Stimulated activated CD4-positive, alpha-beta T cell treated with anti-CD3 and anti-CD28 coated beads, Interleukin-1b, Interleukin-23, amount 100 ng/mL, for 24 hours (primary cell): ENCODE results near the gene RMND5B.
"Not testable (repeated sequence)": the region's sequence is repeated elsewhere in the genome, so short reads cannot be mapped to it uniquely, and the experiment has no call there.

Source experiments
- DNase-seq, 4 experiments: peaks; one replicate each; pipeline ENCODE4 v3.0.0-alpha.2; 2020; ENCODE audit warnings: low read depth in 4 of 4, low spot score in 1 of 4

RMND5B gene, protein sequence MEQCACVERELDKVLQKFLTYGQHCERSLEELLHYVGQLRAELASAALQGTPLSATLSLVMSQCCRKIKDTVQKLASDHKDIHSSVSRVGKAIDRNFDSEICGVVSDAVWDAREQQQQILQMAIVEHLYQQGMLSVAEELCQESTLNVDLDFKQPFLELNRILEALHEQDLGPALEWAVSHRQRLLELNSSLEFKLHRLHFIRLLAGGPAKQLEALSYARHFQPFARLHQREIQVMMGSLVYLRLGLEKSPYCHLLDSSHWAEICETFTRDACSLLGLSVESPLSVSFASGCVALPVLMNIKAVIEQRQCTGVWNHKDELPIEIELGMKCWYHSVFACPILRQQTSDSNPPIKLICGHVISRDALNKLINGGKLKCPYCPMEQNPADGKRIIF

DNA sequence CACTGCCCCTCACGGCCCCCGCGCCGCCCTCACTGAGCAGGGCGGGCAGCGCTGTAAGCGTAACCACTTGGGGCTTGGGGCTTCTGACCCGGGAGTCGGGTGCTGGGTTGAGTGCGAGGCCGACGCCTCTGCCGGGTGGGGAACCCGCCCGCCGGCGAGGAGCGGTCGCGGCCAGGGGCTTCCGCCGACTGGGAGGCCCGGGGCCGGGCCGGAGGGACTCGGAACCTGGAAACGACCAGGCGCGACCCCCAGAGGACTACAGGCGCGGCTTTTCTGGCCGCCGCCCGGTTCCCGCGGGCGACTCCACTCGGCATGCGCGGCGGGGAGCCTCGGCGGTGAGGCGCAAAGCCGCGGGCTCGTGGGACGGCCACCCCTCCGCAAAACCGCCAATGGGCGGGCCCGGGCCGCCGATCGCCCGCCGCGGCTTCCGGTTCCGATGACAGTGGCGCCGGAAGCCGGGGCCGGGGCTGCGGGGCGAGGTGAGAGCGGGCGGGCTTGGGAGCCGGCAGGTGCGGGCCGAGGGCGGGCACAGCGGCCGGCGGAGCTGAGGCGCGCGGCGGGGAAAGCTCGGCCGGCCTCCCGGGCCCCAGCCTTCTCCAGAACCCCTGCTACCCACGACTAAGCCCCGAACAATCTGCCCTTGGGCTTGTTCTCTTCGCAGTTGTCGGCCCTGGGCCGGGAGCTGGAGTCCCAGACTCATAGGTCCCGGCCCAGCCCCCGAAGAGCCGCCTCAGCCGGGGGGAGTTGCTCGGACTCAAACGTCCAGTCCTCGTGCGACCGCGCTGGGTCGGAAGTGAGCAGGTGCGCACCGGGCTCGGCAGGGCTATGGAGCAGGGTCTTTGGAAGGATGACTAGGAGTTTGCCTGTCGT is at the start of gene RMND5B:
Gene RMND5B (plus strand): TSS at position 439 of the 870 bp plus-strand sequence. CDS start 7,106 bp downstream, outside the sequence.
- peak; percentile 68 to 83 (median 74) for DNase-seq

DNA sequence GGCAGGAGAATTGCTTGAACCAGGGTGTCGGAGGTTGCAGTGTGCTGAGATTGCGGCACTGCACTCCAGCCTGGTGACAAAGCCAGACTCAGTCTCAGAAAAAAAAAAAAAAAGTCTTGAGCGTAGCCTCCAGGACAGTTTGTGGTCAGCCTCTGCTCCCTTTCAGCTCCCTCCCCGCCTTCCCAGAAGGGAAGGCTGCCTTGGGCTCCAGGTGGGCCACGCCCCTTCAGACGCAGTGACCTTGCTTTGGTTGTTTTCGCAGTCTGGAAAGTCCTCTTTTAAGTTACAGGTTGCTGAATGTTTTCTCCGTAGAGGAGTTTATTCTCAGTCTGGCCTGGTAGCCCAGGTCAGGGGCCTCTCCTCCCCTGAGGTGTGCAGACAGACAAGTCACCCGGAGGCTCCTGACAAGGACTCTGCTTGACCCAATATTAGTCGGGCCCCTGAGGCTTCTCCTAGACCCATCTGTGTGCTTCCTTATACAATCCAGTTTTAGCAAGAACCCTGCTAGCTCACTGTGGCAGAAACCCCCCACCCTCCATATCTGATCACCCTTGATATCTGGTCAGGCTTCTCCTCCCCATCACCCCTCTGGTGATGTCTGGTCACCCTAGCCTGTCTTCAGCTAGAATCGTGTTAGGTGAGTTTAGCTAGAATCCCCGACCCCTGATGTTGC is 49.1 kb upstream of the RMND5B start:
- DNase-seq, result no peak

DNA sequence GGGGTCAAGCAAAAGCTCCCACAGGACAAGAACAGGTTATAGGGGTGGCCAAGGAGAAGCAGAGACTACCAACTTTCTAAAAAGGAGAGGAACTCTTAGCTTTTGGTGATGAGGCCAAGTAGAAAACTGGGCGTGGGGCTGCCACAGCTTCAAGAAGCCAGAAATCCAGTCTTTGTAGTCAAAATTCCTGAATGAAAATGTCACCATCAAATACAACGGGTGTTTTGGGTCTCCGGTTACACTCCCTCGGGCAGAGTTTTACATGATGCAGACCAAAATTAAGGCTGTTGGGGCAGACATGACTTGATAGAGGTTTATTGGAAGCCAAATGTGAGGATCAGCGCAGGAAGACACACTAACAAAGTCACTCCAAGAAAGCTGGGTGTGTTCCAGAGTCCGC is 46.9 kb upstream of the RMND5B start:
- no peak for DNase-seq

DNA sequence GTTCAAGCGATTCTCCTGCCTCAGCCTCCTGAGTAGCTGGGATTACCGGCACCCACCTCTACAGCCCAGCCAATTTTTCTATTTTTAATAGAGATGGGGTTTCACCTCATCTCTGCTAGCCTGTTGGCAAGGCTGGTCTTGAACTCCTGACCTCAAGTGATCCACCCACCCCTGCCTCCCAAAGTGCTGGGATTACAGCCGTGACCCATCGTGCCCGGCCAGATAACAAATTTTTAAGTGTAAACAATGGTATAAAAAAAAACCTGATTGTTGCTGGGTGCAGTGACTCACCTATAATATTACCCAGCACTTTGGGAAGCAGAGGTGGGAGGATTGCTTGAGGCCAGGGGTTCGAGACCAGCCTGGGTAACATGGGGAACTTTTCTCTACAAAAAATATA is 45.5 kb upstream of the RMND5B start:
- DNase-seq, result no peak

DNA sequence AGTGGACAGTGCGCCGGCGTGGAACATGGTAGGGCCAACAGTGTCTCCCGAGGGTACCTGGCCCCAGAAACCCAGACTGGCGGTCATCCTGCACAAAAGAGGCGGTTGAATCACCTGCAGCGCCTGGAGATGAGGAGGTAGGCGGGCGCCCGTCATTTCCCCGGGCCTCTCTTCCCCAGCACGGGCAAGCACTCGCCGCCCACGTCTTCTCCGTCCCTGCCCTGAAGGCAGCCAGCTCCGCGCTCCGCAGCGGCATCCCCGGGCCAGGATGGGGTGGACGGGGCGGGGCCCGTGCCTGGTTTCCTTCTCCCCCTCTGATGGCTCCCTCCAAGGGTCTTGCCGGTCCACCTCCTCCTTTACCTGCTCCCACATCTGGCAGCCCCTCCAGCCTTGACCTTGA is 44.5 kb upstream of the RMND5B start:
- no peak for DNase-seq

DNA sequence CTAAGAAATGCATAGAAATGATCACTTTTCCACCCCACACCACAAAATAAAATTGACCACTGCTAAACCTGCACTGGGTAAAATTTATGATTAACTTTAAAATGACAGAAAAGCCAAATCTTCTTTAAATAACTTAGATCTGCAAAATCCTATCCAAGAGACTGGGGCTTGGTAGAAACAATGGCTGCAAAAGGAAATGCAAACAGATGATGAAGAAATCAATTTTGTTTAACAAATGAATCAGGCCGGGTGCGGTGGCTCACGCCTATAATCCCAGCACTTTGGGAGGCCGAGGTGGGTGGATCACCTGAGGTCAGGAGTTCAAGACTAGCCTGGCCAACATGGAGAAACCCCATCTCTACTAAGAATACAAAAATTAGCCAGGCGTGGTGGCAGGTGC is 43.6 kb upstream of the RMND5B start:
- not testable (repeated sequence) for DNase-seq

DNA sequence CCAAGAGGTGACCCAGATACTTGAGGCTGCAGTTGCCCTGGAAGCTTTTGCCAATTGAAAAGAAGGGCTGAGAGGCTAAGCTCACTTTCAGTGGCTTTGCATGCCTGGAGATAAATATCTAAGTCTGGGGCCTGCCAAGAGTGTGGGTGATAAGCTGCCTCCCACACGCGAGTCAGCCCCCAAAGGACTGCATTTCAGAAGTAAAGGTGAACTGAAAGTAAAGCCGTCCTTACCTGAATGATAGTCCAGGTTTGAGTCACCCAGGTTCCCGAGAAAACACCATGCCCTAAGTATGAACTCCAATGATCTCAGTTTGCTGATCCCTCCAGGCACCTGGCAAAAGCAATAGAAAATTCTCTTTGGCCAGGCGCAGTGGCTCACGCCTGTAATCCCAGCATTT is 40.0 kb upstream of the RMND5B start:
- DNase-seq, result no peak

DNA sequence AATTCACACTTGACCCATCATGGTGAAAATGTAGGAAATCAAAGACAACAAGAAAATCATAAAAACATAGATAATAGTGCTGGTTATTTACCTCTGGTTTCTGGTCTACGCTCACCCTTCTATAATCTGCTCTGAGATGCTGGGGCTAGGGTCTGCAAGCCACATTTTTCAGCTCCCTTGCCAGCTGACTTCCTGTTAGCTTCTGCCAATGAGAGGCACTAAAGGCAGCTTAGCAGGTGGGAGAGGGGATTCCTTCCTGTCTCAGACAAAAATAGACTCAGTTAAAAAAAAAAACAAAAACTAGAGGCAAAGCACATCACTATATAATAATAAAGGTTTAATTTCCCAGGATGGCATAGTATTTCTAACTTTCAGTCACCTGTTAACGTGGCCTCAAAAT is 37.7 kb upstream of the RMND5B start:
- DNase-seq, result no peak

DNA sequence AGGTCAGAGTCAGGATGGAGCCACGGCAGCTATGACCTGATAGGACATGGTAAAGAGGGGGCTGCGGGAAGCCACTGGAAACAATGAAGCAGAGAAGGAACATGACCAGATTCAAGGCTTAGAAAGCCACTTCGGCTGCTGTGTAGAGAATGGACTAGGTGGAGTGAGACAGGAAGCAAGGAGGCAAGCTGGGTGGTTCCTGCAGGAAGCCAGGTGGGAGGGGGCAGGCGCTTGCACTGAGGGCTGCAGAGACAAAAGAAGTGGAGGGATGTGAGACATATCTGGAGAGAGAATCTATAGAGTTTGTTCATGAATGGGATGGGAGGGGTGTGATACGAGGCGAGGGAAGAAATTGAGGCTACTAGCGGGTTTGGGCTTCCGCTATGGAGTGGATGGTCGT is 36.5 kb upstream of the RMND5B start:
- no peak for DNase-seq

DNA sequence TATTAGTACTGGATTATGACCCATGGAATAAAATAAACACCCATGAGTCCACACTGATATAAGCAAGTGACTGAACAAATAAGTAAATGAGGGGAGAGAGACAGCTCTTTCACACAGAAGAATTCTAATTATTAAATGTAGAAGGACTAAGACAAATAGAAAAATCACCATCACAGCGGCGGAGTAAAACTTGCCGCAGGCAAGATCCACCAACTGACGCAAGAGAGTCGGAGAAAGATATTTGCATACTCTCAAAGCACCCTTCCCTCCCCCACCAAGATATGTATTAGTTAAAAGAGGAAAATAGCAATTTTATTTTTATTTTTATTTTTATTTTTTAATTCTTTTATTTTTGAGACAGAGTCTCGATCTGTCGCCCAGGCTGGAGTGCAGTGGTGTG is 32.1 kb upstream of the RMND5B start:
- DNase-seq, result no peak

DNA sequence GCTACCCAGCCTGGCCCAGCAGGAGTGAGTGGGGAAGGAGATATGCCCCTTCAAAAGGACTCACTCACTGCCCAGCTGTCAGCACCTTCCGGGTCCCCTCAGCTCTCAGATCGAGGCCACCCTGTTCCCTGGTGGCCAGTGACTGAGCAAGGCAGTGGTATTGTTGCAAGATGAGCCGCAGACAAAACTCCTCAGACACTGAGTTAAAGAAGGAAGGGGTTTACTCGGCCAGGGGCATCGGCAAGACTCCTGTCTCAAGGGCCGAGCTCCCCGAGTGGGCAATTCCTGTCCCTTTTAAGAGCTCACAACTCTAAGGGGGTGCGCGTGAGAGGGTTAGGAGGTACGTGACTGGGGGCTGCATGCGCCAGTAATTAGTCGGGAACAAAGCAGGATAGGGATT is 27.2 kb upstream of the RMND5B start:
- DNase-seq, result no peak

DNA sequence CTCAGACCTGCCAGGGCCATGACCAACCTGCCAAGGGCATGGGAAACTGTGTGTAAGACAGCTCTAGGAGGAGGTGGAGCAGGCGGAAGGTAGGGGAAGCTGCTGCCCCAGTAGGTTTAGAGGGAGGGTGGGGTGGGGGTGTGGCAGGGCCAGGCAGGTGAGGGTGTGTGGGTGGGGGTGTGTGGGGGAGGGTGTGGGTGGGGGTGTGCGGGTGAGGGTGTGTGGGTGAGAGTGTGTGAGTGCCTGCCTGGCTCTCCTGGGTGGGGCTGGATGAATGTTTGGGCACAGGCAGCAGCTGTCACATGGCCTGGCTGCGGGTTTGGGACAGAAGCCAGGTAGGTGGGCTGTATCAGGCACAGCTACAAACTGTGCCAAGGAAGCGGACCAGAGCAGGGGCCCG is 26.3 kb upstream of the RMND5B start:
- no peak for DNase-seq

DNA sequence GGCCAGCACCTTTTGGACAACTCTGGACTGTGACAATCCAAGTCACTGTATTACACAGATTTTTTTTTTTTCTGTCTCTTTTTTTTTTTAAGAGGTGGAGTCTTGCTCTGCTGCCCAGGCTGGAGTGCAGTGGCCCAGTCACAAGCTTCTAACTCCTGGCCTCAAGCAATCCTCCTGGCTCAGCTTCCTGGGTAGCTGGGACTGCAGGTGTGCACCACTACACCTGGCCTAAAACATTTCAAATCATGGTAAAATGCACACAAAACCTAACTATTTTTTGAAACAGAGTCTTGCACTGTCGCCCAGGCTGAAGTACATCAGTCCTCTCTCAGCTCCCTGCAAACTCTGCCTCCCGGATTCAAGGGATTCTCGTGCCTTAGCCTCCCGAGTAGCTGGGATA is 24.7 kb upstream of the RMND5B start:
- DNase-seq, result no peak

DNA sequence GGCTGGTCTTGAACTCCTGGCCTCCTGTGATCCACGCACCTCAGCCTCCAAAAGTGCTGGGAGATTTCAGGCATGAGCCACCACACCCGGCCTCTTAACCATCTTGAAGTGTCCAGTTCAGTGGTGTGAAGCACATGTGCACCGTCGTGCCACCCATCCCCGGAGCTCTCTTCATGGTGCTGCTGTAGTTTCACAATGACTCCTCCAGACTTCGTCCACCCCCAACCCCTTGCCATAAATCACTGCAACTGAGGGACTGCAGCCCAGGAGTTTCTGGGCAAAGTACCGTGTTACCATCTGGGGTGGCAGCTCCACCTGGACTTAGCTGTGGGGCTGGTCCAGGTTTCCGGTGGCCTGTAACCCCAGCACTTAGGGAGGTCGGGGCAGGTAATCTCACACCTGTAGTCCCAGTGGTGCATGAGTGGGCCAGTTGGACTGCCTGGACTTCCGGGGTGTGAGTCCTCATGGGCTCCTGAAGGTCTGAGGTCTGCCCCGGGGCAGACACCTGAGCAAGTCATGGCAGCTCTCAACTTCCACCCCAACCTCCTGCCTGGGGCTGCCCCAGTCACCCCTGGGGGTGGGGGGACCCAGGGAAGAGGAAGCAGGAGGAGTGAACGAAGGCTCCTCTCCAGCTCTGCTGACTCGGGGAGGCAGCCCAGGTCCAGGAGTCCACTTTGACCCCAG is 24.1 kb upstream of the RMND5B start:
- DNase-seq, result no peak

DNA sequence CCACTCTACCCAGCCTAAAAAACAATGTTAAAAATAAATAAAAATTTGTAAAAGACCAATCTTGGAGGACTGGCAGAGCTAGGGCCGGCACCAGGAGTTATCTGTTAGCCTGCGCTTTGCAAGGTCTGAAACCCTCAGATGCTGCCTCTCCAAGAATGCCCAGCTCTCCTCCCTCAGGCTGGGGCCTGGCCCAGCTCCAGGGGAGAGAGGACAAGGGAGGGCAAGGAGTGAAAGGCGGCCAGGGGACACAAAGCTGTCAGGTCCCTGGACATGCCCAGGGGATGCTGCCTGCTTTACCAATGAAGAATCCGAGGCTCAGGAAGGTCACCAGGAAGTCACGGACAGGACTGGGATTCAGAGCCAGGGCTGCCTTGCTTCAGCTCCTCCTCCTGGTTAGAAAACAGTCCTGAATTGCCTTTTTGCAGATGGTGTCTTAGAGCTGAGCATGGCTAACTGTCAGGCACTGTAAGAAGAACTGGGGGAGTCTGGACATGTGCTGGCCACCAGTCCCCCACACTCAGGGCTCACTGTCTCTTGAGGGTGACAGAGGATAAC is 23.0 kb upstream of the RMND5B start:
- no peak for DNase-seq

DNA sequence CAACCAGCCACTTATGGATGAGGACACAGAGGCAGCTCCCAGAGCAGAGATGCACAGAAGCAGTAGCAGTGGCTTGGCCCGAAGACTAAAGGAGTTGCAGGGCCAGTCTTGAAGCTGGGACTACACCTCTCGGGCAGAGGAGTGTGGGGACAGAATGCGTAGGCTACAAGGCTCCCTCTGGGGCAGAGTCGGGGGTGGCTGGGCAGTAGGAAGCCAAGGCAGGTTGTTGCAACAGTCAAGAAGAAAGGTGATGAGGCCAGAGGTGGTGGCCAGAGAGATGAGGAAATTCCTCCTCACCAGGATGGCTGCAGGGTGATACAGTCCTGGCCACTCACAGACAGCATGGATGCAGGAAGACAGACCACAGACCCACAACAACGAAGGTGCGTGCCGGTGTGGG is 22.4 kb upstream of the RMND5B start:
- no peak for DNase-seq

DNA sequence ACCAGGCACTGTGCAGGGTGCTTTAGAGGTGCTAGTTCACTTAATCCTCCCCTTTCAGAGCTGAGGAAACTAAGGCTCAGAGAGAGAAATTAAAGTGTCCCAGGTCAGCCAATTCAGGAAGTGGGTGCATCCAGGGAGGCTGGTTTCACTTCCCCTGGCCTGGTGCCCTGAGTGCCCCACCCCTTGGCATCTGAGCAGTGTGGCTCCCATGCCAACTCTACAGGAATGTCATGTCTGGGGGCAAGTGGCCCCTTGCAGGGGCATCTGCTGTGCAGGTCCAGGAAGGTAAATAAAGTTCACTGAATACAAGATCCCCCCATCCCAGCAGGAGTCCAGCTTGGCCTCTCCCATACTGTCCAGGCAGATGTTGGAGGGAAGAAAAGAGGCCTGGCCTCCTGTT is 21.8 kb upstream of the RMND5B start:
- no peak for DNase-seq

DNA sequence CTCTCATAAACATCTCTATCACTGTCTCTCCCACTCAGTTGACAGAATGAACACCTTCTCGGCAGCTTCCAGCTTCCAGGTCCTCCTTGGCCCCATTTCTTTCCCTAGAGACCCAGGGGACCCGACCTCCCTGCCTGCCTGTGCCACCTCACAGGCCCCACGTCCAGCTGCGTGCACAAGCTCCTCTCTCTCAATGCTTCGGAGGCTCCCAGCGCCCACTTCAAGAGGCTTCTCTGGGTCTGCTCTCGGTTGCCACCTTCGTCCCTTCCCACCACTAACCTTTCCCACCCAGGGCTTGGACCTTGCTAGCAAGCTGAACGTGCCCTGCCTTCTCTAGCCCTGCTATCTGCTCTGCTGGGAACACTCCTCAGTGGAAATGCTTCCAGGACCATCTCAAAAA is 20.3 kb upstream of the RMND5B start:
- no peak for DNase-seq

DNA sequence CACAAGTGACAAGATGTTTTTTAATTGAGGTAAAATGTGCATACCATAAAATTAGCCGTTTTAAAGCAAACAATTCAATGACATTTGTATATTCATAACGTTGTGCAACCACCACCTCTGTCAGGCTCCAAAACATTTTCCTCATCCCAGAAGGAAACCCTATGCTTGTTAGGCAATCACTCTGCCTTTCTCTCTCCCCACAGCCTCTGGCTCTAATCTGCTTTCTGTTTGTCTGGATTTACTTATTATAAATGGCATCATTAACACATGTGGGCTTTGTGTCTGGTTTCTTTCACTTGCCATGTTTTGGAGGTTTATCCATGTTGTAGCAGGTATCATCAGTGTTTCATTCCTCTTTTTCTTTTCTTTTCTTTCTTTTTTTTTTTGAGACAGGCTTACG is 18.9 kb upstream of the RMND5B start:
- no peak for DNase-seq

DNA sequence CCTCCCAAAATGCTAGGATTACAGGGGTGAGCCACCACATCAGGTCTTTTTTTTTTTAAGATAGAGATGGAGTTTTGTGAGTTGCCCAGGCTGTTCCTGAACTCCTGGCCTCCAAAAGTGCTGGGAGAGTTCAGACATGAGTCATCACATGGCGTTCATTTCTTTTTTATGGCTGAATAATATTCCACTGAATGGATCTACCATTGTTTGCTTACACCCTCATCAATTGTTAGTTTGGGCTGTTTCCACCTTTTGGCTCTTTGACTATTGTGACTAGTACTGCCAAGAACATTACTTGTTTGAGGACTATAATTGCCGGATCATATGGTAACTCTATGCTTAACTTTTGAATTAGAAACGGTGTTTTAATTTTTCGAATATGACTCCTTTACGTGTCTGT is 18.3 kb upstream of the RMND5B start:
- no peak for DNase-seq
